HUES48 (cell line): ENCODE measurements around the gene RNF7.
"Not testable (repeated sequence)": the region's sequence is repeated elsewhere in the genome, so short reads cannot be mapped to it uniquely, and the experiment has no call there.

Experiments used
- H3K27ac ChIP-seq: one replicate; pipeline ENCODE4 v1.7.0; 2013; ENCODE audit warnings: low read depth, low read length, inconsistent platforms
- H3K27me3 ChIP-seq: 2 replicates; pipeline ENCODE4 v1.6.1; 2013; ENCODE audit warnings: mild to moderate bottlenecking, low read length; ENCODE audit not compliant: control insufficient read depth, insufficient read depth
- H3K36me3 ChIP-seq: 2 replicates; pipeline ENCODE4 v1.6.1; 2013; ENCODE audit warnings: low read length; ENCODE audit not compliant: control insufficient read depth, insufficient read depth
- H3K4me1 ChIP-seq: 2 replicates; pipeline ENCODE4 v1.6.1; 2013; ENCODE audit warnings: mild to moderate bottlenecking, low read length; ENCODE audit not compliant: control insufficient read depth, insufficient read depth
- H3K4me3 ChIP-seq: 2 replicates; pipeline ENCODE4 v1.5.1; 2013; ENCODE audit warnings: mild to moderate bottlenecking, low read depth, low read length
- H3K9ac ChIP-seq: 2 replicates; pipeline ENCODE4 v1.6.1; 2013; ENCODE audit warnings: mild to moderate bottlenecking, low read depth, low read length, moderate library complexity
- H3K9me3 ChIP-seq: 2 replicates; pipeline ENCODE4 v1.6.1; 2013; ENCODE audit warnings: low read length; ENCODE audit not compliant: control insufficient read depth, insufficient read depth

RNF7 gene

GRCh38 chr3:141779667-141780066, 41.6 kb downstream of the RNF7 start:
- no peaks in the 10 kb centered on the region for H3K9me3 ChIP-seq
- H3K4me3 ChIP-seq = no peak overlapping the region
- no peaks in the 10 kb centered on the region; the same call in 1 of the 2 replicates for H3K36me3 ChIP-seq
- H3K4me1 ChIP-seq = no peaks in the 10 kb centered on the region
- no peaks in the 10 kb centered on the region for H3K27me3 ChIP-seq
- H3K27ac ChIP-seq = no peak overlapping the region
- H3K9ac ChIP-seq = no peak overlapping the region

- Histone ChIP-seq H3K4me1 (no peaks in the 10 kb centered on the region), H3K4me3 (no peak overlapping the region), H3K27me3 (no peaks in the 10 kb centered on the region), H3K27ac (no peak overlapping the region), H3K9me3 (no peaks in the 10 kb centered on the region), H3K9ac (no peak overlapping the region), H3K36me3 (no peaks in the 10 kb centered on the region; the same call in 1 of the 2 replicates)
These were observed 44.4 kb downstream of the RNF7 start for GRCh38 chr3:141782386-141782932.

GRCh38 chr3:141783632-141784031, 45.5 kb downstream of the RNF7 start:
- Histone ChIP-seq H3K9ac (no peak overlapping the region), H3K36me3 (no peaks in the 10 kb centered on the region; the same call in 1 of the 2 replicates), H3K27me3 (no peaks in the 10 kb centered on the region), H3K9me3 (no peaks in the 10 kb centered on the region), H3K27ac (no peak overlapping the region), H3K4me1 (no peaks in the 10 kb centered on the region), H3K4me3 (no peak overlapping the region)

GRCh38 chr3:141784096-141784495, 46.0 kb downstream of the RNF7 start:
- H3K4me3 ChIP-seq = no peak overlapping the region
- H3K9ac ChIP-seq = no peak overlapping the region
- no peaks in the 10 kb centered on the region for H3K9me3 ChIP-seq
- no peaks in the 10 kb centered on the region for H3K27me3 ChIP-seq
- H3K27ac ChIP-seq = no peak overlapping the region
- H3K4me1 ChIP-seq = no peaks in the 10 kb centered on the region
- H3K36me3 ChIP-seq = no peaks in the 10 kb centered on the region; the same call in 1 of the 2 replicates

GRCh38 chr3:141784531-141784930, 46.4 kb downstream of the RNF7 start:
- Histone ChIP-seq H3K36me3 (no peaks in the 10 kb centered on the region; the same call in 1 of the 2 replicates), H3K27me3 (no peaks in the 10 kb centered on the region), H3K9ac (no peak overlapping the region), H3K4me3 (no peak overlapping the region), H3K9me3 (no peaks in the 10 kb centered on the region), H3K27ac (no peak overlapping the region), H3K4me1 (no peaks in the 10 kb centered on the region)

GRCh38 chr3:141788149-141788548, 50.1 kb downstream of the RNF7 start:
- no peaks in the 10 kb centered on the region for H3K4me1 ChIP-seq
- no peak overlapping the region for H3K4me3 ChIP-seq
- H3K27me3 ChIP-seq = no peaks in the 10 kb centered on the region
- no peak overlapping the region for H3K9ac ChIP-seq
- no peaks in the 10 kb centered on the region for H3K36me3 ChIP-seq
- H3K9me3 ChIP-seq = no peaks in the 10 kb centered on the region
- no peak overlapping the region for H3K27ac ChIP-seq

GRCh38 chr3:141788750-141789149, 50.7 kb downstream of the RNF7 start:
- H3K4me1 ChIP-seq, H3K27me3 ChIP-seq, H3K36me3 ChIP-seq, H3K9ac ChIP-seq, H3K4me3 ChIP-seq, H3K9me3 ChIP-seq, H3K27ac ChIP-seq: not testable (repeated sequence)

GRCh38 chr3:141789281-141789680, 51.2 kb downstream of the RNF7 start:
- Histone ChIP-seq H3K4me3 (no peak overlapping the region), H3K9me3 (no peaks in the 10 kb centered on the region), H3K4me1 (no peaks in the 10 kb centered on the region), H3K27ac (no peak overlapping the region), H3K9ac (no peak overlapping the region), H3K27me3 (no peaks in the 10 kb centered on the region), H3K36me3 (no peaks in the 10 kb centered on the region)

- H3K27ac ChIP-seq = no peak overlapping the region
- H3K9ac ChIP-seq = no peak overlapping the region
- no peaks in the 10 kb centered on the region for H3K27me3 ChIP-seq
- H3K4me1 ChIP-seq = no peaks in the 10 kb centered on the region
- no peaks in the 10 kb centered on the region for H3K36me3 ChIP-seq
- no peaks in the 10 kb centered on the region for H3K9me3 ChIP-seq
- H3K4me3 ChIP-seq = no peak overlapping the region
These were observed 52.1 kb downstream of the RNF7 start for GRCh38 chr3:141790171-141790570.

- no peaks in the 10 kb centered on the region for H3K9me3 ChIP-seq
- no peak overlapping the region for H3K27ac ChIP-seq
- no peak overlapping the region for H3K9ac ChIP-seq
- peaks cover 10% of the 10 kb centered on the region for H3K4me1 ChIP-seq
- H3K27me3 ChIP-seq = peaks cover 10% of the 10 kb centered on the region
- no peak overlapping the region for H3K4me3 ChIP-seq
- no peaks in the 10 kb centered on the region for H3K36me3 ChIP-seq
These were observed 54.4 kb downstream of the RNF7 start for GRCh38 chr3:141792495-141792894.

GRCh38 chr3:141793476-141794260, 55.6 kb downstream of the RNF7 start:
- peaks cover 22% of the 10 kb centered on the region for H3K4me1 ChIP-seq
- no peaks in the 10 kb centered on the region for H3K9me3 ChIP-seq
- no peak overlapping the region for H3K27ac ChIP-seq
- H3K27me3 ChIP-seq = peaks cover 18% of the 10 kb centered on the region
- no peaks in the 10 kb centered on the region for H3K36me3 ChIP-seq
- H3K4me3 ChIP-seq = no peak overlapping the region
- no peak overlapping the region for H3K9ac ChIP-seq
